GM21529 (cell line): Measurements from ENCODE around the gene TMEM244.
"Not testable (repeated sequence)": the region's sequence is repeated elsewhere in the genome, so short reads cannot be mapped to it uniquely, and the experiment has no call there.

Source experiments
- ATAC-seq: cut with Tn5 transposase; IDR thresholded peaks from one replicate; pipeline ENCODE4 v1.9.1; 2021; ENCODE audit not compliant: unreplicated experiment

The TMEM244 gene

DNA sequence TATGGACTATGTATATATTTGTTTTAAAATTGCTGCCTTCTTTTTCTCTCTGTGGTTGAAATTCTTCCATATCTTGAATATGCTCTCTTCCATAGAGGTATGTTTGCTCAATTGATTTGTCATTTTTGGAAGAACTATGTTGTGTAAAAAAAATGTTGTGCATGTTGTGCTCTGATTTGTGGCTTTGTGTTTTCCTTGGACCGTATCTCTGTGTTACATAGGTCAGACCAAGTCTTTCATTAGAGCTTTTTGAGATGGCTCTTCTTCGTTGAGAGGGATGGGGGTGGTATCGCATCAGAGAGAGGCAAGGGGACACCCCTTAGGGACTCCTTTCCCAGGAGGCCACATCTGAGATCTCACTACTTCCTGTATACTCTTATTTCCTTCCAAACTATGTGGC is 43.8 kb downstream of the TMEM244 start:
- ATAC-seq: no peak

- ATAC-seq: no peak
These were observed 48.9 kb downstream of the TMEM244 start for GRCh38 chr6:129812145-129812777.

DNA sequence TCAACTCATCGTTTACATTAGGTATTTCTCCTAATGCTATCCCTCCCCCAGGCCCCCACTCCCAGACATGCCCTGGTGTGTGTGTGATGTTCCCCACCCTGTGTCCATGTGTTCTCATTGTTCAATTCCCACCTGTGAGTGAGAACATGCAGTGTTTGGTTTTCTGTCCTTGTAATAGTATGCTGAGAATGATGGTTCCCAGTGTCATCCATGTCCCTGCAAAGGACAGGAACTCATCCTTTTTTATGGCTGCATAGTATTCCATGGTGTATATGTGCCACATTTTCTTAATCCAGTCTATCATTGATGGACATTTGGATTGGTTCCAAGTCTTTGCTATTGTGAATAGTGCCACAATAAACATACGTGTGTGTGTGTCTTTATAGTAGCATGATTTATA is 54.0 kb downstream of the TMEM244 start:
- ATAC-seq: not testable (repeated sequence)

DNA sequence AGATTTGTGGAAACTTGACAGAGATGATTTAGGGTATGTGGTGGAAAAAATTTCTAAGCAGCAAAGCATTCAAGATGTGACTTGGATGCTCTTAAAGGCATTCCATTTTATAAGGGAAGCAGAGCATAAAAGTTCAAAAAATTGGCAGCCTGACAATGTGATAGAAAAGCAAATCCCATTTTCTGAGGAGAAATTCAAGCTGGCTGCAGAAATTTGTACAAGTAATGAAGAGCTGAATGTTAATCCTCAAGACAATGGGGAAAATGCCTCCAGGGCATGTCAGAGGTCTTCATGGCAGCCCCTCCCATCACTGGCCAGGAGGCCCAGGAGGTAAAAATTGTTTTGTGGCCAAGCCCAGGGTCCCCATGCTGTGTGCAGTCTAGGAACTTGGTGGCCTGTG is 58.2 kb downstream of the TMEM244 start:
- not testable (repeated sequence) for ATAC-seq

DNA sequence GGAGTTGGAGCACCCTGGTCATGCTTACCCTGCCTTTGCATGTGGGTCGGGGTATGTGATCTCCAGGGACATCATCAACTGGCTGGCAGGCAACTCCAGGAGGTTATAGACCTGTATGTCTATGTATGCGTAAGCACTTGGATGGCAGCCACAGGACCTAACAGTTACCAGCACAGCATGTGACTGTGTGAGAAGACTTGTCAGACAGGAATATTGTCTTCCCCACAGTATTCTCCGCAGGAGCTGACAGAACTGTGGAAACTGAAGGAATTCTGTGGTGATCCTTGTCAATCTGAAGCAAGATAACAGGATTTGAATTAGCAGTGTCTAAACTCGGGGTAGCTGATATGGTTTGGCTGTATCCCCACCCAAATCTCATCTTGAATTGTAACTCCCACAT is 59.2 kb downstream of the TMEM244 start:
- ATAC-seq: no peak

- ATAC-seq: no peak
These were observed 65.9 kb downstream of the TMEM244 start for GRCh38 chr6:129795261-129795660.

- ATAC-seq: no peak
These were observed 67.7 kb downstream of the TMEM244 start for GRCh38 chr6:129793447-129793846.

- no peak for ATAC-seq
These were observed 69.1 kb downstream of the TMEM244 start for GRCh38 chr6:129792049-129792448.

DNA sequence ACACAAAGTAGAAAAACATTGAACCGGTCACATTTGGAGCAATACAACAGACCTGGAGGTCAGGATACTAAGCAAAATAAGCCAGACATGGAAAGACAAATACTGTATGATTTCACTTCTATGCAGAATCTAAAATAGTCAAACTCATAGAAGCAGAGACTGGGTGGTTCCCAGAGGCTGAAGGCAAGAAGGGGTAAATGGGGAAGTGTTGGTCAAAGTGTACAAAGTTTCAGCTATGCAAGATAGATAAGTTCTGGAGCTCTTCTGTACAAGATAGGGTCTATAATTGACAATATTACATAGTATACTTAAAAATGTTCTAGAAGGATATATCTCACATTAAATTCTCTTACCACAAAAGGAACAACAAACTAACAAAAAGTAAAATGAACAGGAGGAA is 70.3 kb downstream of the TMEM244 start:
- ATAC-seq: no peak

- no peak for ATAC-seq
These were observed 71.1 kb downstream of the TMEM244 start for GRCh38 chr6:129789974-129790373.

DNA sequence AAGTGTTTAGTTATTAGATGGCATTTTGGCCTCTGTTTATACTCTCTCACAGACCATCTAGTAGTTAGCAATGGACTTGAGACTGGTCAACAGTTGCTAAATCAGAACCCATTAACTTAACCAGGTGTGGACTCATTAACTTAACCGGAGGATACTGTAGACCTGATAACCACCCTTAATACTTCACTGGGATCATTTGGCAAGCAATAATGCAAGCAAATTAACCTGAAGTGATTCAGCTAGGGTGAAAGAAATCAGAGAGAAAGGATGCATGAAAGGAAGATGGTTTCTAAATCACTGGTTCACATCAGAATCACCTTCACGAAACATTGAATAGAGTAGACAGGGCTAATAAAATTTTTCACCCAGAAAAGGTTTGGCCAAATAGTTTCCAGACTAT is 73.3 kb downstream of the TMEM244 start:
- ATAC-seq: no peak

DNA sequence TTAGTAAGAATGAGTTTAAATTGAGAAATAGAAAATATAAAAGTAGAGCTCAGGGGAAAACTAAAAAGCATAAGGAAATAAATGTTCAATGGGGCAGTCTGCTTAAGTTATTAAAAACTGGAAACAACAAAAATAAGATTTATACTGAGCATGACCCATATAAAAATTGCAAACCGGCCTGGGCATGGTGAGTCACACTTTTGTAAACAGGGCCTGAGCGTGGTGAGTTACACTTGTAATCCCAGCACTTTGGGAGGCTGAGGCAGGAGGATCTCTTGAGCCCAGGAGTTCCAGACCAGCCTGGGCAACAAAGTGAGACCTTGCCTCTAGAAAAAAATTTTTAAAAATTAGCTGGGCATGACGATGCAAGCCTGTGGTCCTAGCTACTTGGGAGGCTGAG is 74.6 kb downstream of the TMEM244 start:
- ATAC-seq: no peak

- no peak for ATAC-seq
These were observed 75.4 kb downstream of the TMEM244 start for GRCh38 chr6:129785756-129786135.

DNA sequence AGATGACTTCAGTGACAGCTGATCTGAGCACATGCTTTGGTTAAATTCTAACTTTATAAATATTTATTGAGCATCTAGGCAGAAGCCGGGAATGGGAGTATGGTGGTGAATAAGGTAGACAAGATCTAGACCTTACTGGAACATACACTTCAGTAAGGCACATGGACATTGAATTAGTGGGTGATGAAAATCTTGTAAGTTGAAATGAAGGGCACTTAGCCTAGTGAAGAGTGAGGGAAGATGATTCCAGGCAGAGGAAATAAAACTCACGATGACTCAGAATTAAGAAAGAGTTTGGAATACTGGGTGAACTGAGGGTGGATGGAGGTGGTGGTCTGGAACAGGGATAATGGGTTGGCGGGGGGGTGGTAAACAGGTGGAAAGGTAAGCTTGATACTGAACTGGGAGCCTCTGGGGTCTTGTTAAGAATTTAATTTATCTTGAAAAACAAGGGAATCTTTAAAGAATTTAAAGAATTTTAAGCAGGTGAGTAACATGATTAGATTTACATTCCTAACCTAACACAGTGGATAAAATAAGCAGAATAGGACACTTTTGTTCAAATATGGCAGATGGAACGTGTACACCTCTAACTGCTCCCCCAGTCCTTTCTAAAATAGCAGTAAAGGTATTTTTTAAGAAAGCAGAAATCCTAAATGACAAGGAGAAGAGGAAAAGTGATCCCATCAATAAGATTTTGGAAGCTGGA is 75.9 kb downstream of the TMEM244 start:
- ATAC-seq: no peak
